ENCODE measurements around the gene PPP6R1. TPM values are rescaled to one million over a fixed set of nuclear protein-coding genes. Genes with fewer than 3 reads are reported as not detected.
A peak's percentile ranks its signal among the peaks of the same experiment; 100 is the strongest.

PPP6R1 gene
- total RNA-seq, 1 donor from 2014 or later = 71.5 TPM

DNA sequence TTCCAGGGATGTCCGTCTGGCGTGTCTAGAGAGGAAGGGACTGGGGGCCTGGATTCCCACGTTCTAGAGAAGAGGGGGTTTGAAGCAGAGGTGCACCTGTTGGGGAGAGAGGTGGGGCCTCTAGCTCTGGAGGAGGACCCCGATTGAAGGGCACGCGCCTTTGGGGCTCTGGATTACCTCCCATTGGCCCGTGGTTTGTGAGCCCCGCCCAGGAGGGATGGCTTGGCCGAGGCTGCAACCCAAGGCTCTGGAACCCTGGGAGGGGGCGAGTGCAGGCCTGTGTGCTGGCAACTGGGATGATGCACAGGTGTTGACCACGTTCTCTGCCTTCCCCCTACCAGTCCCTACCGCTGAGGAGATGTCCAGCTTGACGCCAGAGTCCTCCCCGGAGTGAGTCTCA lies 46.2 kb upstream of the PPP6R1 start:
- Mint-ChIP-seq H3K4me3 (no peak overlapping the region), H3K27ac (no peak overlapping the region), H3K36me3 (peaks cover 8% of the 10 kb centered on the region), H3K27me3 (no peaks in the 10 kb centered on the region), H3K4me1 (ENCODE audit: unreplicated experiment) (peaks cover 5% of the 10 kb centered on the region), H3K9me3 (no peaks in the 10 kb centered on the region)
- no peak for DNase-seq (ENCODE audit: extremely low spot score, unreplicated experiment)
- TF ChIP-seq, protein P1, sequence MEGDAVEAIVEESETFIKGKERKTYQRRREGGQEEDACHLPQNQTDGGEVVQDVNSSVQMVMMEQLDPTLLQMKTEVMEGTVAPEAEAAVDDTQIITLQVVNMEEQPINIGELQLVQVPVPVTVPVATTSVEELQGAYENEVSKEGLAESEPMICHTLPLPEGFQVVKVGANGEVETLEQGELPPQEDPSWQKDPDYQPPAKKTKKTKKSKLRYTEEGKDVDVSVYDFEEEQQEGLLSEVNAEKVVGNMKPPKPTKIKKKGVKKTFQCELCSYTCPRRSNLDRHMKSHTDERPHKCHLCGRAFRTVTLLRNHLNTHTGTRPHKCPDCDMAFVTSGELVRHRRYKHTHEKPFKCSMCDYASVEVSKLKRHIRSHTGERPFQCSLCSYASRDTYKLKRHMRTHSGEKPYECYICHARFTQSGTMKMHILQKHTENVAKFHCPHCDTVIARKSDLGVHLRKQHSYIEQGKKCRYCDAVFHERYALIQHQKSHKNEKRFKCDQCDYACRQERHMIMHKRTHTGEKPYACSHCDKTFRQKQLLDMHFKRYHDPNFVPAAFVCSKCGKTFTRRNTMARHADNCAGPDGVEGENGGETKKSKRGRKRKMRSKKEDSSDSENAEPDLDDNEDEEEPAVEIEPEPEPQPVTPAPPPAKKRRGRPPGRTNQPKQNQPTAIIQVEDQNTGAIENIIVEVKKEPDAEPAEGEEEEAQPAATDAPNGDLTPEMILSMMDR (conservative IDR thresholded peaks at IDR 0.05) = no peak

- Mint-ChIP-seq H3K9me3 (no peaks in the 10 kb centered on the region), H3K36me3 (peaks cover 8% of the 10 kb centered on the region), H3K27ac (no peak overlapping the region), H3K27me3 (no peaks in the 10 kb centered on the region), H3K4me3 (no peak overlapping the region), H3K4me1 (ENCODE audit: unreplicated experiment) (peaks cover 5% of the 10 kb centered on the region)
- DNase-seq (ENCODE audit: extremely low spot score, unreplicated experiment) = no peak
- TF ChIP-seq, protein P1 (conservative IDR thresholded peaks at IDR 0.05) = no peak
Observed at GRCh38 chr19:55304279-55304978, 45.6 kb upstream of the PPP6R1 start.

DNA sequence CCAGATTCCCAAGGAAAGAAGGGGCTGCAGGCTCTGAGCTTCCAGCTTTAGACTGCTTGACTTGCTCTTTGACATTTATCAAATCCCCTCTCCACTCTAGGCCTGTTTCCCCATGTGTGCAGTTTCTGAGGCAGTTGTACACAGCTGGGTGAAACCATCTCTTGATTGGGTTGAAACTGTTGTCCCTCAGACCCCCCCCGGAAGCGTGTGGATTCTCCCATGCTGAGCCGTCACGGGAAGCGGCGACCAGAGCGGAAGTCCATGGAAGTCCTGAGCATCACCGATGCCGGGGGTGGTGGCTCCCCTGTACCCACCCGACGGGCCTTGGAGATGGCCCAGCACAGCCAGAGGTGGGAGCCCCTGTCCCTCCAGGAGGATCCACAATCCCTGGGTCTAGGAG lies 44.7 kb upstream of the PPP6R1 start:
- no peak for DNase-seq (ENCODE audit: extremely low spot score, unreplicated experiment)
- no peak overlapping the region for H3K27ac Mint-ChIP-seq
- no peaks in the 10 kb centered on the region for H3K27me3 Mint-ChIP-seq
- H3K4me3 Mint-ChIP-seq = no peak overlapping the region
- peaks cover 8% of the 10 kb centered on the region for H3K4me1 Mint-ChIP-seq (ENCODE audit: unreplicated experiment)
- H3K9me3 Mint-ChIP-seq = no peaks in the 10 kb centered on the region
- H3K36me3 Mint-ChIP-seq = peaks cover 8% of the 10 kb centered on the region
- TF ChIP-seq, protein P1 (conservative IDR thresholded peaks at IDR 0.05) = no peak

DNA sequence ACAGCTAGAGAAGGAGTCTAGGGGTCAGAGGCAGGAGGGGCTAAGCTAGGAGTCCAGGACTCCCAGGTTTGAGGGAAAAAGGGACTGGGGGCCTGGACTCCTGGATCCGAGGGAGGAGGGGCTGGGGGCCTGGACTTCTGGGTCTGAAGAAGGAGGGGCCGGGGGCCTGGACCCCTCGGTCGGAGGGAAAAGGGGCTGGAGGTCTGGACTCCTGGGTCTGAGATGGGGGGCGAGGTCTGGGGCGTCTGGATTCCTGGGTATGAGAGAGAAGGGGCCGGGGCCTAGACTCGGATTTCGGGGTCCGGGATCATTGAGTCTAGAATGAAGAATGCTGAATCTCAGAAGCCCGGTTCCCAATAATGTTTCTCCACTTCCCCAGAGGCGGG lies 43.5 kb upstream of the PPP6R1 start:
- Mint-ChIP-seq H3K9me3 (no peaks in the 10 kb centered on the region), H3K4me3 (no peak overlapping the region), H3K4me1 (ENCODE audit: unreplicated experiment) (peaks cover 12% of the 10 kb centered on the region), H3K27me3 (no peaks in the 10 kb centered on the region), H3K36me3 (peaks cover 8% of the 10 kb centered on the region), H3K27ac (no peak overlapping the region)
- TF ChIP-seq, protein P1 (conservative IDR thresholded peaks at IDR 0.05) = no peak
- DNase-seq (ENCODE audit: extremely low spot score, unreplicated experiment) = no peak

GRCh38 chr19:55301459-55302317 lies 42.9 kb upstream of the PPP6R1 start:
- Mint-ChIP-seq H3K4me3 (peak overlapping the region; percentile 67), H3K36me3 (peaks cover 8% of the 10 kb centered on the region), H3K27ac (peak overlapping the region; percentile 34), H3K27me3 (no peaks in the 10 kb centered on the region), H3K4me1 (ENCODE audit: unreplicated experiment) (peaks cover 12% of the 10 kb centered on the region), H3K9me3 (no peaks in the 10 kb centered on the region)
- TF ChIP-seq, protein P1 (conservative IDR thresholded peaks at IDR 0.05) = peak; percentile 98
- DNase-seq (ENCODE audit: extremely low spot score, unreplicated experiment) = peak; percentile 92
